ENCODE results near the gene KCNC1.

GRCh38 chr11:17686231-17686980 lies 48.2 kb upstream of the KCNC1 start:
- no peak for TF ChIP-seq POLR2A (IDR thresholded peaks at IDR 0.05; ENCODE audit: low read depth, low read length)
- TF ChIP-seq POLR2AphosphoS5 (IDR thresholded peaks at IDR 0.05; ENCODE audit: low read depth, low read length), result no peak
- TF ChIP-seq POU2F2 (IDR thresholded peaks at IDR 0.05; ENCODE audit: low read depth, low read length), result no peak
- TF ChIP-seq TAF1 (IDR thresholded peaks at IDR 0.05; ENCODE audit: low read depth, low read length), result no peak
- TF ChIP-seq SPI1 (IDR thresholded peaks at IDR 0.05; ENCODE audit: low read depth, low read length), result no peak
